ENCODE measurements around the gene LY6G6F. TPM values are rescaled to one million over a fixed set of nuclear protein-coding genes. Genes with fewer than 3 reads are reported as not detected.

Gene LY6G6F
- total RNA-seq, 6 experiments from 2014 or later = not detected

- H3K9me3 Mint-ChIP-seq = no peaks in the 10 kb centered on the region
- DNase-seq = no peak
- TF ChIP-seq CTCF (IDR thresholded peaks at IDR 0.05) = no peak
- peaks cover 24% of the 10 kb centered on the region for H3K36me3 Mint-ChIP-seq (ENCODE audit: low read depth)
- H3K27me3 Mint-ChIP-seq (ENCODE audit: insufficient read depth) = peaks cover 6% of the 10 kb centered on the region
- no peak overlapping the region for H3K27ac Mint-ChIP-seq
- peak overlapping the region; percentile 93 for H3K4me3 Mint-ChIP-seq
- H3K4me1 Mint-ChIP-seq (ENCODE audit: low read depth) = peaks cover 36% of the 10 kb centered on the region
Measured at GRCh38 chr6:31727717-31728671, 21.3 kb downstream of the LY6G6F start.

- H3K27ac Mint-ChIP-seq = peak within 1 kb of the TSS; percentile 94
- no peak; the same call in 1 of the 2 replicates for TF ChIP-seq CTCF (IDR thresholded peaks at IDR 0.05)
- H3K27me3 Mint-ChIP-seq (ENCODE audit: insufficient read depth) = peaks cover 4% of the 10 kb centered on the region
- H3K36me3 Mint-ChIP-seq (ENCODE audit: low read depth) = peaks cover 34% of the 10 kb centered on the region
- peak within 1 kb of the TSS; percentile 93 for H3K4me3 Mint-ChIP-seq
- peaks cover 46% of the 10 kb centered on the region for H3K4me1 Mint-ChIP-seq (ENCODE audit: low read depth)
- no peaks in the 10 kb centered on the region for H3K9me3 Mint-ChIP-seq
- DNase-seq = no peak
Measured at GRCh38 chr6:31728767-31729514, 22.3 kb downstream of the LY6G6F start, which contains the start of gene DDAH2. Gene DDAH2 (minus strand): TSS chr6:31729299. CDS start chr6:31729161, 138 bp downstream.

DNA sequence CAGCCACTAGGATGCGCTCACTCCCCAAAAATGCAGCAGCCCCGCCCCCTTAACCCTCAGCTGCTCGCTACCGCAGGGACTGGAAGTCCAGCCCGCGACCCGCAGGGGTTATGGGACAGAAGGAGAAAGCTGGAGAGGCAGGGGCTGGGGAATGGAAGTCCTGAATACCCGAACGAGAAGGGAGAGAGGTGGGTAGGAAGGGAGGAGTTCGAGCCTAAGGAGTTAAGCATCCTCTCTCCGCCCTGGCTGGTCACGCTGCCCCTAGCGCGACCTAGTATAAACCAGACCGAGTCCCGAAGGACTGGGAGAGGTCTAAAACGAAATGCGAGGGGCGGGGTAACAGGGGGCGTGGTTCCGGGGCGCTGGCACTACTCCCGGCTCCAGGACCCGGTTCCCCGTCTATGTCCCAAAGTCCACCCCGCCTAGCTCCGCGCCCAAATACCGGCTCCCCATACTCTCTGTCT, 22.9 kb downstream of the LY6G6F start:
- H3K27me3 Mint-ChIP-seq (ENCODE audit: insufficient read depth) = peaks cover 4% of the 10 kb centered on the region
- H3K4me3 Mint-ChIP-seq = peak overlapping the region; percentile 93
- H3K36me3 Mint-ChIP-seq (ENCODE audit: low read depth) = peaks cover 40% of the 10 kb centered on the region
- peak; percentile 85 for DNase-seq
- TF ChIP-seq CTCF (IDR thresholded peaks at IDR 0.05) = peak; percentile 75; the same call in 1 of the 2 replicates
- H3K27ac Mint-ChIP-seq = peak overlapping the region; percentile 94
- H3K9me3 Mint-ChIP-seq = no peaks in the 10 kb centered on the region
- peaks cover 51% of the 10 kb centered on the region for H3K4me1 Mint-ChIP-seq (ENCODE audit: low read depth)

DNA sequence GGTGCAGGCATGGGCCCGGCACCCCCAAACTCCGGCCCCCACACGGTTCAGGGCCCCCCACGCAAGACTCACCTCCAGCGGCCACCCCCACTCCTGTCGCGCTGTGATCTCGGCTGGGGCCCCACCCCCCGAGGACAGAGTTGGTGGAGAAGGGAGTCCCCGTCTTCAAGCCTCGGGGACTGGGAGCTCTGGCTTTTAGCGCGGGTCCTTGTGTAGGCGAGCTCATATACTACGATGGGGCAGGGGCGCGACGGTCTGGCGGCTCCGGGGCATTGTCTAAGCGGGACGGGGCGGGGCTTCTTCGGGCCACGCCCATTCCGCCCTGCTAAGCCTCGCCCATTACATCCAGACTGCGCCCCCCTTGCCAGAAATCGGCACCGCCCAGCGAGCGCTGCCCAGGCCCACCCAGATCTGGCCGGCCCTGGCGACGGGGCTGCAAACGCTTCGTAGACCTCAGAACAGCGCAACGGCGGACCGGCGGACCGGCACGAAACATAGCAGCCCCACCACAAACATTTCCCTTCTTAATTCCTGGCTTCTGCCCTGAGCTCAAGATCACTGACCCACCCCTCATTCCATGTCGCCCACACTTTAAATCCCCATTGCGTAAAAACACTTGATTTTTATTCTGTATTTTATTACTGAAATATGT, 23.4 kb downstream of the LY6G6F start:
- peak; percentile 10; the same call in 1 of the 2 replicates for TF ChIP-seq CTCF (IDR thresholded peaks at IDR 0.05)
- peaks cover 4% of the 10 kb centered on the region for H3K27me3 Mint-ChIP-seq (ENCODE audit: insufficient read depth)
- H3K4me1 Mint-ChIP-seq (ENCODE audit: low read depth) = peaks cover 51% of the 10 kb centered on the region
- H3K27ac Mint-ChIP-seq = peak overlapping the region; percentile 94
- DNase-seq = peak; percentile 80
- peaks cover 45% of the 10 kb centered on the region for H3K36me3 Mint-ChIP-seq (ENCODE audit: low read depth)
- peak overlapping the region; percentile 93 for H3K4me3 Mint-ChIP-seq
- H3K9me3 Mint-ChIP-seq = no peaks in the 10 kb centered on the region

DNA sequence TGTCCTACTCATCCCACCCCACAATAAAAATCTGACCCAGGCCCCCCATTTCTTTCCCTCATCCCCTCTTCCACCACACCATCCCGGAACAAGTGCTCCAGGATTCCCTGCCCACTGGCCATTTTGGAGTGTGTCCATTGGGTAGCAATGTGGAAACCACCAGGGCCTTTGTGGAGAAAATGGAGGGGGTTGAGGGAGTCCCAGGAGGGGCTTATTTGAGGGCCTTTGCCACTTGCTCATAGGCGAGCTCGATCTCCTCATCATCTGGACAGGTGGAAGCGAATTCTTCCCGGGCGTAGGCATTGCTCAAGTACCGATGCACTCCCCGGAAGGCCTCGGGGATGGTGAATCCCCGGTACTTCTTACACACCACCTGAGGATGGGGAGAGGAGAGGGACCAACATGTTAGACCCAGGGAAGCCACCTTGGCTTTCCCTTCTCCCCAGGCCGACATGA, 24.0 kb downstream of the LY6G6F start:
- Mint-ChIP-seq H3K36me3 (ENCODE audit: low read depth) (peaks cover 51% of the 10 kb centered on the region), H3K27ac (peak overlapping the region; percentile 94), H3K9me3 (no peaks in the 10 kb centered on the region), H3K27me3 (ENCODE audit: insufficient read depth) (peaks cover 2% of the 10 kb centered on the region), H3K4me3 (peak overlapping the region; percentile 93), H3K4me1 (ENCODE audit: low read depth) (peaks cover 51% of the 10 kb centered on the region)
- TF ChIP-seq CTCF (IDR thresholded peaks at IDR 0.05) = no peak
- no peak for DNase-seq

All from HFFc6 (cell line).